OCI-LY7 (cell line): ENCODE measurements around the gene COX7B2. TPM values are rescaled to one million over a fixed set of nuclear protein-coding genes. Genes with fewer than 3 reads are reported as not detected.

Source experiments
- BruUV-seq: library from RNA; stranded (reverse); fragments of 400-500 nt; replicated peaks from 2 replicates; lab custom pipeline; 2021; lab: Mats Ljungman, UMichigan
- CTCF ChIA-PET: fragments of 300-600 bp; sonication (Branson Sonifier 250); formaldehyde crosslinking; loops from one replicate; lab custom pipeline; 2022; ENCODE audit warnings: antibody characterized with exemption; ENCODE audit not compliant: unreplicated experiment; lab: Charles Lee
- POLR2A ChIA-PET: fragments of 300-600 bp; sonication (Branson Sonifier 250); formaldehyde crosslinking; loops from one replicate; lab custom pipeline; 2022; ENCODE audit warnings: antibody characterized with exemption; lab: Charles Lee
- DNase-seq: peaks from one replicate; pipeline ENCODE4 v3.0.0-alpha.2; 2015; ENCODE audit warnings: low spot score
- H2AFZ ChIP-seq: fragments of 200-600 bp; sonication (generic), shearing (Covaris generic); 2 replicates; pipeline ENCODE4 v1.6.1; 2014; ENCODE audit warnings: mild to moderate bottlenecking, antibody characterized with exemption, low read length, moderate library complexity
- H3K27ac ChIP-seq: fragments of 200-600 bp; sonication (generic); 2 replicates; pipeline ENCODE4 v1.5.1; 2014; ENCODE audit warnings: mixed run types, low read depth, mild to moderate bottlenecking, moderate library complexity, low read length, inconsistent platforms; ENCODE audit not compliant: poor library complexity, severe bottlenecking
- H3K36me3 ChIP-seq: fragments of 200-600 bp; sonication (generic); 2 replicates; pipeline ENCODE4 v1.6.1; 2014; ENCODE audit warnings: mild to moderate bottlenecking, antibody characterized with exemption, low read length, moderate library complexity, mixed read lengths; ENCODE audit not compliant: insufficient read depth
- H3K4me1 ChIP-seq: fragments of 200-600 bp; sonication (generic); 2 replicates; pipeline ENCODE4 v1.5.1; 2014; ENCODE audit warnings: mild to moderate bottlenecking, low read length; ENCODE audit not compliant: insufficient read depth, poor library complexity, severe bottlenecking
- H3K4me2 ChIP-seq: fragments of 200-600 bp; sonication (generic); 2 replicates; pipeline ENCODE4 v1.6.1; 2014; ENCODE audit warnings: mild to moderate bottlenecking, low read length
- H3K4me3 ChIP-seq: fragments of 200-600 bp; sonication (generic); 2 replicates; pipeline ENCODE4 v1.5.1; 2014; ENCODE audit warnings: mild to moderate bottlenecking, low read depth, low read length; ENCODE audit not compliant: poor library complexity, severe bottlenecking
- H3K79me2 ChIP-seq: fragments of 200-600 bp; sonication (generic); 2 replicates; pipeline ENCODE4 v1.6.1; 2016; ENCODE audit warnings: low read depth, mild to moderate bottlenecking, low read length, moderate library complexity, mixed read lengths; ENCODE audit not compliant: insufficient read depth
- H3K9me2 ChIP-seq: fragments of 200-600 bp; sonication (generic); 2 replicates; pipeline ENCODE4 v1.6.1; 2016; ENCODE audit warnings: mild to moderate bottlenecking, low read length, mixed read lengths; ENCODE audit not compliant: insufficient read depth
- H3K9me3 ChIP-seq: fragments of 200-600 bp; sonication (generic); 2 replicates; pipeline ENCODE4 v1.6.1; 2014; ENCODE audit warnings: mild to moderate bottlenecking, mixed run types, low read length, mixed read lengths
- H4K20me1 ChIP-seq: fragments of 200-600 bp; sonication (generic); 2 replicates; pipeline ENCODE4 v1.6.1; 2014; ENCODE audit warnings: mild to moderate bottlenecking, antibody characterized with exemption, low read length, moderate library complexity, mixed read lengths; ENCODE audit not compliant: insufficient read depth
- EZH2phosphoT487 ChIP-seq: fragments of 200-600 bp; sonication (generic); IDR thresholded peaks from 2 replicates; pipeline ENCODE4 v1.6.1; 2018; ENCODE audit warnings: low read depth, borderline replicate concordance, mild to moderate bottlenecking, mixed run types, antibody characterized with exemption, low read length, moderate library complexity, mixed read lengths
- intact Hi-C: fragments of 100-400 bp; cut with micrococcal nuclease; formaldehyde crosslinking; loops from one replicate; pipeline ENCODE4 v1.10.0; 2022; ENCODE audit not compliant: unreplicated experiment
- total RNA-seq, 2 experiments: library from RNA; depleted of rRNA in 1 of 2; stranded (reverse); fragments of >200 nt in 1 of 2; shearing (Covaris generic) in 1 of 2; gene quantifications; 2 replicates each; pipeline ENCODE4 v1.2.3, GENCODE V29; 2014 to 2022
- TF ChIP-seq, protein P1 (sequence below): fragments of 200-600 bp; sonication (generic); conservative IDR thresholded peaks from 2 replicates; pipeline ENCODE4 v1.5.1; 2014; ENCODE audit warnings: mild to moderate bottlenecking, antibody characterized with exemption, low read length, moderate library complexity, mixed read lengths

Gene COX7B2
- total RNA-seq, 2 experiments from 2014 or later, result not detected

GRCh38 chr4:46889410-46889809 lies 19.6 kb downstream of the COX7B2 start:
- Histone ChIP-seq H2AFZ (no peak overlapping the region), H3K9me2 (no peaks in the 10 kb centered on the region), H3K9me3 (no peaks in the 10 kb centered on the region), H3K4me2 (no peak overlapping the region), H3K79me2 (no peaks in the 10 kb centered on the region; the same call in 1 of the 2 replicates), H3K4me1 (no peaks in the 10 kb centered on the region), H3K27ac (no peak overlapping the region), H3K36me3 (no peaks in the 10 kb centered on the region), H3K4me3 (no peak overlapping the region), H4K20me1 (no peaks in the 10 kb centered on the region)
- CTCF ChIA-PET, result no interaction called here
- TF ChIP-seq, protein P1, sequence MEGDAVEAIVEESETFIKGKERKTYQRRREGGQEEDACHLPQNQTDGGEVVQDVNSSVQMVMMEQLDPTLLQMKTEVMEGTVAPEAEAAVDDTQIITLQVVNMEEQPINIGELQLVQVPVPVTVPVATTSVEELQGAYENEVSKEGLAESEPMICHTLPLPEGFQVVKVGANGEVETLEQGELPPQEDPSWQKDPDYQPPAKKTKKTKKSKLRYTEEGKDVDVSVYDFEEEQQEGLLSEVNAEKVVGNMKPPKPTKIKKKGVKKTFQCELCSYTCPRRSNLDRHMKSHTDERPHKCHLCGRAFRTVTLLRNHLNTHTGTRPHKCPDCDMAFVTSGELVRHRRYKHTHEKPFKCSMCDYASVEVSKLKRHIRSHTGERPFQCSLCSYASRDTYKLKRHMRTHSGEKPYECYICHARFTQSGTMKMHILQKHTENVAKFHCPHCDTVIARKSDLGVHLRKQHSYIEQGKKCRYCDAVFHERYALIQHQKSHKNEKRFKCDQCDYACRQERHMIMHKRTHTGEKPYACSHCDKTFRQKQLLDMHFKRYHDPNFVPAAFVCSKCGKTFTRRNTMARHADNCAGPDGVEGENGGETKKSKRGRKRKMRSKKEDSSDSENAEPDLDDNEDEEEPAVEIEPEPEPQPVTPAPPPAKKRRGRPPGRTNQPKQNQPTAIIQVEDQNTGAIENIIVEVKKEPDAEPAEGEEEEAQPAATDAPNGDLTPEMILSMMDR, result no peak
- TF ChIP-seq EZH2phosphoT487, result no peak
- POLR2A ChIA-PET, result no interaction called here
- intact Hi-C loops, result no loop called here
- BruUV-seq, result no TSS peak
- no peak for DNase-seq

DNA sequence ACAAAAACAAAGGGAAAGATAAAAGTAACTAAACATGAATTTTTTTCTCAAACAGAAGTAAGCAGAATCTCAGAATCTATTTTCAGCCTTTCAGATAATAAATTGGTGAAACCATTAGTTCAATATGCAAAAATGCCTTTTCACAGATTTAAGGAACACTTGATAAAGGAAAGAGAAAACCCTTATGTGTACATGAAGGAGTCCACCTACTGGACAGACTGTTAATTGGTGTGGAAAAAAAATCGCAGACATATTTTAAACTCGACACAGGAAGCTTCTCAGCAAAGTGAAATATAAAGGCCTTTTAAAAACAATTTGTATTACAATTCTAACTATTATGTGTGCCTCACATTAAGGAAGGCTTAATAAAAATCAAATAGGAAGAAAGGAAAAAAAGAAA lies 22.3 kb downstream of the COX7B2 start:
- no peak overlapping the region for H3K4me3 ChIP-seq
- H3K4me2 ChIP-seq, result no peak overlapping the region
- H3K27ac ChIP-seq, result no peak overlapping the region
- no TSS peak for BruUV-seq
- no peak for DNase-seq
- no peaks in the 10 kb centered on the region for H3K36me3 ChIP-seq
- no peaks in the 10 kb centered on the region; the same call in 1 of the 2 replicates for H3K79me2 ChIP-seq
- H3K4me1 ChIP-seq, result no peaks in the 10 kb centered on the region
- ChIA-PET CTCF (no interaction called here), POLR2A (no interaction called here)
- no peaks in the 10 kb centered on the region for H4K20me1 ChIP-seq
- no peak overlapping the region for H2AFZ ChIP-seq
- H3K9me3 ChIP-seq, result no peaks in the 10 kb centered on the region
- no peaks in the 10 kb centered on the region for H3K9me2 ChIP-seq
- TF ChIP-seq, protein P1, result peak; percentile 58
- no peak for TF ChIP-seq EZH2phosphoT487
- intact Hi-C loops, result no loop called here

DNA sequence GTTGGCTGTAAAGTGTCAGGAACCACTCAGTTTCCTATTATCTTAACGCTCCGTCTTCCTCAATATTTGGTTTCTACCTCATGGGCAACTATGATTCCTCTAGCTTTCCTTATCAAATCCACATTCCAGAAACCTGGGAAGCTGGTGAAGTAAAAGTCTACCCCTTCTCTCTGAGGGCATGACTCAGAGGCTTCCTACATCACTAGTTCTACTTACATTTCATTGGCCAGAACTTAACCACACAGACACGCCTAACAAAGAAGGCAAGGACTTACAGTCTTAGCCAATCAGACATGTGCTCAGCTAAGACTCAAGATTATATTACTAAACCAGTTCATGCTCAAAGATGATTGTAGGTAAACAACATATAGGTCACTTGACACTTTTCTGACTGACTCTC lies 30.4 kb downstream of the COX7B2 start:
- Histone ChIP-seq H2AFZ (no peak overlapping the region), H3K36me3 (no peaks in the 10 kb centered on the region), H3K4me2 (no peak overlapping the region), H3K4me1 (no peaks in the 10 kb centered on the region), H3K27ac (no peak overlapping the region), H3K9me3 (no peaks in the 10 kb centered on the region), H3K9me2 (no peaks in the 10 kb centered on the region), H3K79me2 (no peaks in the 10 kb centered on the region), H4K20me1 (no peaks in the 10 kb centered on the region), H3K4me3 (no peak overlapping the region)
- no peak for DNase-seq
- no peak for TF ChIP-seq EZH2phosphoT487
- TF ChIP-seq, protein P1, result no peak
- ChIA-PET CTCF (no interaction called here), POLR2A (no interaction called here)
- intact Hi-C loops, result no loop called here
- BruUV-seq, result no TSS peak
